Progenitor cell of endocrine pancreas (in vitro differentiated cells): ENCODE measurements around the gene SMARCAL1. TPM values are rescaled to one million over a fixed set of nuclear protein-coding genes. Genes with fewer than 3 reads are reported as not detected.

Experiments used
- DNase-seq: peaks from one replicate; pipeline ENCODE4 v3.0.0; 2021; ENCODE audit warnings: low spot score; ENCODE audit not compliant: unreplicated experiment
- H3K27ac Mint-ChIP-seq: 2 replicates; pipeline ENCODE4 v1.8.0; 2021; ENCODE audit warnings: mild to moderate bottlenecking, moderate library complexity, mixed read lengths
- H3K27me3 Mint-ChIP-seq: 2 replicates; pipeline ENCODE4 v1.8.0; 2021; ENCODE audit warnings: mixed read lengths
- H3K36me3 Mint-ChIP-seq: 2 replicates; pipeline ENCODE4 v1.8.0; 2022; ENCODE audit warnings: mixed read lengths; ENCODE audit not compliant: insufficient read depth
- H3K4me1 Mint-ChIP-seq: 2 replicates; pipeline ENCODE4 v1.8.0; 2021; ENCODE audit warnings: low read depth, mixed read lengths
- H3K4me3 Mint-ChIP-seq: 2 replicates; pipeline ENCODE4 v1.8.0; 2021; ENCODE audit warnings: low read depth, mild to moderate bottlenecking, moderate library complexity, mixed read lengths
- H3K9me3 Mint-ChIP-seq: 2 replicates; pipeline ENCODE4 v1.8.0; 2021; ENCODE audit warnings: low read depth, mixed read lengths
- total RNA-seq: library from RNA; stranded (reverse); gene quantifications from 2 replicates; pipeline ENCODE4 v1.2.1, GENCODE V29; 2021
- TF ChIP-seq, protein P1 (sequence below): fragments of 200-600 bp; sonication (generic); IDR thresholded peaks from one replicate; pipeline ENCODE4 v1.5.0; 2021; ENCODE audit warnings: antibody characterized with exemption, mild to moderate bottlenecking; ENCODE audit not compliant: unreplicated experiment

The SMARCAL1 gene
- total RNA-seq, 1 donor from 2014 or later, result 38.1 TPM

DNA sequence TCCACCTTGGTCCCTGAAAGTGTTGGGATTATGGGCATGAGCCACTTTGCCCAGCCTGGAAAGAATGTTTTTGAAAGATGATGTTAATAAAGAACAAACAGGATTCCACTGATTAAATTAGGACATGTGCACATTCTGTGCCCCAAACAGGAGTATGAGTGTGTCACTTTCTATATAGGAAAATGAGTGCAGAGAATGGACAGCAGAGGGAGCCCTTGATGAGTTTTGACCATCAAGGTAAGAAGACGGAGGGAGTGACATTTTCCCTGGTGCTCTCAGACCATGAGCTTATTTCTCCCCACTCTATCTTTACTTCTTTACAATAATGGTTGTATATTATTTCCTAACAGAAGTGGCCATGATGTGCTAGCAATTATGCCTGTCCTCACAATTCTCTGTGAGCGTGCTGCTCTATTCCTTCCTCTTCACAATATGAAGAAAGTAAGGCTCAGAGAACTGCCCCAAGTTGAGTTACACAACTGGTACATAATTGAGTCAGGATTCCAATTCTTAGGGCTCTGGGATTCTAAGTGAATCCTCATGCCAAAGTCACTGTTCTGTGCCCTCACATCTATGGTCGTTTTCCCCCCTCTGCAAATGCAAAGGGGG, 107.0 kb downstream of the SMARCAL1 start:
- H3K27me3 Mint-ChIP-seq, result no peaks in the 10 kb centered on the region
- peak; percentile 46 for DNase-seq
- H3K4me1 Mint-ChIP-seq, result no peaks in the 10 kb centered on the region
- no peak overlapping the region for H3K27ac Mint-ChIP-seq
- H3K9me3 Mint-ChIP-seq, result no peaks in the 10 kb centered on the region
- TF ChIP-seq, protein P1, sequence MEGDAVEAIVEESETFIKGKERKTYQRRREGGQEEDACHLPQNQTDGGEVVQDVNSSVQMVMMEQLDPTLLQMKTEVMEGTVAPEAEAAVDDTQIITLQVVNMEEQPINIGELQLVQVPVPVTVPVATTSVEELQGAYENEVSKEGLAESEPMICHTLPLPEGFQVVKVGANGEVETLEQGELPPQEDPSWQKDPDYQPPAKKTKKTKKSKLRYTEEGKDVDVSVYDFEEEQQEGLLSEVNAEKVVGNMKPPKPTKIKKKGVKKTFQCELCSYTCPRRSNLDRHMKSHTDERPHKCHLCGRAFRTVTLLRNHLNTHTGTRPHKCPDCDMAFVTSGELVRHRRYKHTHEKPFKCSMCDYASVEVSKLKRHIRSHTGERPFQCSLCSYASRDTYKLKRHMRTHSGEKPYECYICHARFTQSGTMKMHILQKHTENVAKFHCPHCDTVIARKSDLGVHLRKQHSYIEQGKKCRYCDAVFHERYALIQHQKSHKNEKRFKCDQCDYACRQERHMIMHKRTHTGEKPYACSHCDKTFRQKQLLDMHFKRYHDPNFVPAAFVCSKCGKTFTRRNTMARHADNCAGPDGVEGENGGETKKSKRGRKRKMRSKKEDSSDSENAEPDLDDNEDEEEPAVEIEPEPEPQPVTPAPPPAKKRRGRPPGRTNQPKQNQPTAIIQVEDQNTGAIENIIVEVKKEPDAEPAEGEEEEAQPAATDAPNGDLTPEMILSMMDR, result peak; percentile 82
- H3K4me3 Mint-ChIP-seq, result no peak overlapping the region
- H3K36me3 Mint-ChIP-seq, result no peaks in the 10 kb centered on the region

DNA sequence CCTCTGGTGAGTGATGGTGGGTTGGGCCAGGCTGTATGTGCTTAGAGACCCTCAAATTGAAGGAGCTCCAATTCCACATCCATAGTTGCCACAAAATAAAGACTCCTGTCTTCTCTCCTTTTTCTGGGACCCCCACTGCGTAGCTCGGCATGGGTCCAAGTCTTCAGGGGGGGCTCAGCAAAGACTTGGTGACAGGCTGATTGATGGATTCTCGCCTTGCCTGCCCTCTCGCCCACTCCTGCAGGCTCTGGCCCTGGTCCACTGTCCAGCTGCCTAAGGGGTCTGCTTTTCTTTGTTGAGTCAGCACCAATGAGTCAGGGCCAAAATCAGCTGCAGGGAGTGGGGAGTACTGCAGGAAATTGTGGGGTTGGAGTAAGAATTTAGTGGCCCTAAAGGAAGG, 107.8 kb downstream of the SMARCAL1 start:
- no peaks in the 10 kb centered on the region for H3K27me3 Mint-ChIP-seq
- no peak for DNase-seq
- H3K36me3 Mint-ChIP-seq, result no peaks in the 10 kb centered on the region
- no peak overlapping the region for H3K4me3 Mint-ChIP-seq
- no peak overlapping the region for H3K27ac Mint-ChIP-seq
- TF ChIP-seq, protein P1, result no peak
- H3K9me3 Mint-ChIP-seq, result no peaks in the 10 kb centered on the region
- no peaks in the 10 kb centered on the region for H3K4me1 Mint-ChIP-seq

DNA sequence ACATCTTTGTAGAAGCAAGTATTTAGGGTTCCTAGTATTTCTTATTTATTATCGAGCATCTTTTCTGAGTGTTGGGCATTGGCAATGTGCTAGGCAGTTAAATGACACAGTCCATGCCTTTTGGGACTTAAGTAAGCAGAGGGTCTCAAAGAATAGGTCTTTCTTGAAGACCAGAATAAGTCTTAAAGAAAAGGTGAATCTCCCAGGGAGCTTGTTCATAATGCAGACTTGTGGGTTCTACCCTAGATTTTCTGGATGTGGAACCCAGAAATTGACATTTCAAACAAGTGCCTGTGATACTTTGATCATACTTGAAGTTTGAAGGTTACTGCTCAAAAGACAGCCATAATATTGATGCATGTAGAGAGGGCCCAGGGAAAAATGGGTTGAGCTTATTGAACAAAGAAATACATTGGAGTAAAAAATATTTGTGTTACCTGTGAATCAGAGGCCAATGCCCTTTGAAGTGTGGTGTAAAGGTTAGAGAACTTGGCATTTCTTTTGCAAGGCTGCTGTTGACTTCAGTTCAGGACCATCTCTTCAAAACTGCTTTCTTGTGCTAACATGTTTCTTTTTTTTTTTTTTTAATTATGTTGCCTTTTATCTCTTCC, 110.7 kb downstream of the SMARCAL1 start:
- no peaks in the 10 kb centered on the region for H3K9me3 Mint-ChIP-seq
- no peak overlapping the region for H3K4me3 Mint-ChIP-seq
- H3K36me3 Mint-ChIP-seq, result no peaks in the 10 kb centered on the region
- H3K27ac Mint-ChIP-seq, result no peak overlapping the region
- DNase-seq, result no peak
- H3K27me3 Mint-ChIP-seq, result no peaks in the 10 kb centered on the region
- TF ChIP-seq, protein P1, result no peak
- no peaks in the 10 kb centered on the region for H3K4me1 Mint-ChIP-seq

DNA sequence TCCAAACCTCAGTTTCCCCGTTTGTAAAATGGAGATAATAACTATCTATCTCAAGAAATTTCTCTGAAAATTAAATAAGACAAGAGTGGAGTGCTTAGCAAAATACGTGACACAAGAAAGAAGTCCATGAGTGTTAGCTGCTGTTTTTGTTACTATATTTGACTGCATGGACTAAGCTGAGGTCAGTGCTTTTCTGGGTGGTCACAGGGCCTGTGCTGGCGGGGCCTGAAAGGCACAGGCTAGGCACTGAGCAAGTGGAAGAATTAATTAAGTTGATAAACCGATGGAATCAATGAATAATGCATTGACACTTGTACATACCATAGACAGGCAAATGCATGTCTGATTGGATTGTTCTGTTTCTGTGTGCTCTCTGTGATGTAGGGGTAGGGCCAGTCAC, 113.7 kb downstream of the SMARCAL1 start:
- no peaks in the 10 kb centered on the region for H3K27me3 Mint-ChIP-seq
- DNase-seq, result no peak
- no peaks in the 10 kb centered on the region for H3K9me3 Mint-ChIP-seq
- peaks cover 4% of the 10 kb centered on the region for H3K4me1 Mint-ChIP-seq
- no peaks in the 10 kb centered on the region for H3K36me3 Mint-ChIP-seq
- no peak overlapping the region for H3K27ac Mint-ChIP-seq
- TF ChIP-seq, protein P1, result no peak
- no peak overlapping the region for H3K4me3 Mint-ChIP-seq

DNA sequence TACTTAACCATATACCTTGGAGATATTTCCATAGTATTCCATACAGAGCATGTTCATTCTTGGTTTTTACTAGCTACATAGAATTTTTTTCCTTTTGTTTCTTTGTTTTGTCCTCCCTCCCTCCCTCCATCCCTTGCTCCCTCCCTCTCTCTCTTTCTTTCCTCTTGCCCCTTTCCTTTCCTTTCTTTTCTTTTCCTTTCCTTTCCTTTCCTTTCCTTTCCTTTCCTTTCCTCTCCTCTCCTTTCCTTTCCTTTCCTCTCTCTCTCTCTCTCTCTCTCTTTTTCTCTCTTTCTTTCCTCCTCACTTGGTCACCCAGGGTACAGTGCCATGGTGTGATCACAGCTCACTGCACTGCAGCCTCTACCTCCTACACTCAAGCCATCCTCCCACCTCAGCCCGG, 114.7 kb downstream of the SMARCAL1 start:
- TF ChIP-seq, protein P1, result no peak
- H3K36me3 Mint-ChIP-seq, result no peaks in the 10 kb centered on the region
- no peaks in the 10 kb centered on the region for H3K9me3 Mint-ChIP-seq
- no peak overlapping the region for H3K27ac Mint-ChIP-seq
- H3K27me3 Mint-ChIP-seq, result no peaks in the 10 kb centered on the region
- DNase-seq, result no peak
- no peak overlapping the region for H3K4me3 Mint-ChIP-seq
- peaks cover 4% of the 10 kb centered on the region for H3K4me1 Mint-ChIP-seq
